ENCODE results near the gene RTCB.

Gene RTCB

DNA sequence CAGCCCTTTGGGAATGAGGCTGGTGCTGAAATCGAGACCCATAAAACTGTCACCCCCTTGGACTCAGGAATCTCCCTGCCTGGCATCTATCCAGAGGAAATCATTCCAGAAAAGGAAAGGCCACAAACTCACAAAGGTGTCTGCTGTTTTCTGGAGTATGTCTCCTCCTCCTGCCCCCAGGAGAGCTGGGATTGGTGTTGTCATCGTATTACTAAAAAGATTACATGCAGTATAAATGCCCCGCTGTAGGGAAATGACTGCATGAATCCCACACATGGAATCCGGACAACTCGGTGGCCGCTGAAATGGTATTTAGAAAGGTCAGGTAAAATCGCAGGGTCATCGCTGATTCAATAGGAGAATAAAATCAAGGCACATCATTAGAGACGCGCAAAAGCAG, 73.3 kb downstream of the RTCB start:
- Histone ChIP-seq H3K36me3 (ENCODE audit: insufficient read depth, low read length) (no peaks in the 10 kb centered on the region), H3K27me3 (ENCODE audit: control insufficient read depth in 1 of 2, insufficient read depth in 2 of 2, low read length in 2 of 2) (peaks cover 0 to 12% of the 10 kb centered on the region in 2 donors), H3K9me3 (ENCODE audit: low read length) (no peaks in the 10 kb centered on the region), H3K4me1 (ENCODE audit: insufficient read depth, low read length) (no peaks in the 10 kb centered on the region), H3K27ac (ENCODE audit: low read depth, low read length) (no peak overlapping the region), H3K9ac (ENCODE audit: low read length) (no peak overlapping the region), H3K4me3 (ENCODE audit: low read depth in 1 of 2, low read length in 2 of 2) (no peak overlapping the region)

Measured in muscle layer of colon (tissue), 2 donors.